K562 (cell line): Measurements from ENCODE around the gene RAPGEF5. TPM values are rescaled to one million over a fixed set of nuclear protein-coding genes. Genes with fewer than 3 reads are reported as not detected.

Experiments
- ATAC-seq: fragments of 200-7000 bp; cut with Tn5 transposase; 3 replicates; pipeline ENCODE4 v1.9.1; 2020; ENCODE audit warnings: moderate library complexity
- BruUV-seq: library from RNA; stranded (reverse); fragments of 400-500 nt; replicated peaks from 2 replicates; lab custom pipeline; 2021; lab: Mats Ljungman, UMichigan
- CTCF ChIA-PET: fragments of 300-600 bp; formaldehyde crosslinking; extraction: SDS; loops from one replicate; lab custom pipeline; 2021; ENCODE audit warnings: low intra/inter-chr PET ratio; lab: Yijun Ruan, JAX
- POLR2A ChIA-PET: fragments of 300-600, 350-650 bp; sonication (Branson Sonifier 250); formaldehyde crosslinking; extraction: SDS; loops from one replicate; lab custom pipeline; 2021; ENCODE audit warnings: antibody characterized with exemption, inconsistent platforms; lab: Yijun Ruan, JAX
- DNase-seq, 4 experiments: peaks; one replicate each; pipeline versions ENCODE4 v3.0.0 to v3.0.0-alpha.2; 2011 to 2018; ENCODE audit warnings: low spot score in 3 of 4, mixed read lengths in 3 of 4; ENCODE audit errors: extremely low read depth in 1 of 4
- FAIRE-seq: peaks from 2 replicates; lab custom pipeline; 2011; peaks lifted over from hg19 to GRCh38; lab: Jason Lieb, UNC
- H2AFZ ChIP-seq: 2 replicates; pipeline ENCODE4 v1.6.0; 2011; ENCODE audit warnings: low read depth, low read length, control low read depth, inconsistent platforms
- H3K27ac ChIP-seq: fragments of 200-600 bp; 3 replicates; pipeline ENCODE4 v1.8.0; 2011; ENCODE audit warnings: low read depth, mild to moderate bottlenecking, control low read depth, inconsistent platforms, low read length, moderate library complexity, mixed read lengths; ENCODE audit errors: extremely low read depth
- H3K27me3 ChIP-seq, 2 experiments: fragments of 300-600 bp in 1 of 2; 2 replicates in 1 of 2; 3 replicates in 1 of 2; pipeline versions ENCODE4 v1.6.0 to v1.8.0; 2011; ENCODE audit warnings: inconsistent platforms in 2 of 2, low read length in 2 of 2, mild to moderate bottlenecking in 1 of 2, mixed read lengths in 1 of 2, moderate library complexity in 1 of 2; ENCODE audit not compliant: control insufficient read depth in 2 of 2, insufficient read depth in 2 of 2
- H3K36me3 ChIP-seq: fragments of 300-600 bp; 3 replicates; pipeline ENCODE4 v1.8.0; 2011; ENCODE audit warnings: mild to moderate bottlenecking, low read length, inconsistent platforms; ENCODE audit not compliant: control insufficient read depth, insufficient read depth
- H3K4me1 ChIP-seq, 2 experiments: fragments of 200-600 bp in 1 of 2; replicated peaks in 1 of 2; 2 replicates in 1 of 2; 3 replicates in 1 of 2; pipeline versions ENCODE4 v1.5.1 to v1.8.0; 2011; ENCODE audit warnings: inconsistent platforms in 2 of 2, low read length in 2 of 2, mild to moderate bottlenecking in 1 of 2, mixed read lengths in 1 of 2, moderate library complexity in 1 of 2; ENCODE audit not compliant: control insufficient read depth in 2 of 2, insufficient read depth in 2 of 2
- H3K4me2 ChIP-seq: 2 replicates; pipeline ENCODE4 v1.6.1; 2011; ENCODE audit warnings: low read length, control low read depth, inconsistent platforms, mixed read lengths; ENCODE audit not compliant: insufficient read depth
- H3K4me3 ChIP-seq: fragments of 200-600 bp; sonication (generic), shearing (Covaris generic); 2 replicates; pipeline ENCODE4 v1.5.1; 2016; ENCODE audit warnings: control low read depth, inconsistent platforms
- H3K79me2 ChIP-seq: fragments of 200-600 bp; 3 replicates; pipeline ENCODE4 v1.8.0; 2011; ENCODE audit warnings: low read length, inconsistent platforms; ENCODE audit not compliant: control insufficient read depth, insufficient read depth
- H3K9ac ChIP-seq, 2 experiments: 2 replicates each; pipeline versions ENCODE4 v1.6.0 to v1.6.1; 2011; ENCODE audit warnings: low read depth in 2 of 2, low read length in 2 of 2, control low read depth in 1 of 2, inconsistent platforms in 1 of 2, mild to moderate bottlenecking in 1 of 2, mixed read lengths in 1 of 2; ENCODE audit not compliant: insufficient read depth in 1 of 2
- H3K9me1 ChIP-seq: one replicate; pipeline ENCODE4 v1.6.0; 2011; ENCODE audit warnings: inconsistent platforms, mild to moderate bottlenecking, low read length, moderate library complexity; ENCODE audit not compliant: control insufficient read depth, insufficient read depth
- H3K9me3 ChIP-seq: replicated peaks from 2 replicates; pipeline ENCODE4 v1.5.1; 2011; ENCODE audit warnings: low read depth, low read length, inconsistent platforms; ENCODE audit not compliant: control insufficient read depth, insufficient read depth
- H4K20me1 ChIP-seq: replicated peaks from 2 replicates; pipeline ENCODE4 v1.6.1; 2011; ENCODE audit warnings: low read length, inconsistent platforms, mixed read lengths; ENCODE audit not compliant: control insufficient read depth, insufficient read depth
- ADNP ChIP-seq: fragments of 200-800 bp; sonication (Bioruptor generic); IDR thresholded peaks from 2 replicates; pipeline ENCODE4 v1.6.1; 2016; ENCODE audit warnings: missing genetic modification characterization, missing compliant biosample characterization
- GTF3C2 ChIP-seq: IDR thresholded peaks from 3 replicates; pipeline ENCODE4 v1.6.1; 2011; ENCODE audit warnings: borderline replicate concordance, mild to moderate bottlenecking, moderate library complexity; ENCODE audit not compliant: insufficient read length; ENCODE audit errors: extremely low read depth
- ZFP36 ChIP-seq: fragments of 150-350 bp; IDR thresholded peaks from 2 replicates; pipeline ENCODE4 v1.6.1; 2018; ENCODE audit warnings: low read length, low read depth; ENCODE audit not compliant: partially characterized antibody
- ZNF316 ChIP-seq: fragments of 450-650 bp; IDR thresholded peaks from 2 replicates; pipeline ENCODE4 v1.6.1; 2016
- WGBS: fragments of 100-300 bp; shearing (Covaris generic); methylation state at CpG from one replicate; pipeline ENCODE4 v1.1.6; 2016; ENCODE audit warnings: low coverage, mixed read lengths; ENCODE audit not compliant: insufficient coverage; ENCODE audit errors: missing lambda C conversion rate; 5-methylcytosine and 5-hydroxymethylcytosine counted together
- in situ Hi-C: fragments of 300-500 bp; cut with MboI; formaldehyde crosslinking; loops from 4 replicates; pipeline ENCODE4 v1.15.0; 2018; ENCODE audit warnings: inconsistent platforms, mixed read lengths
- intact Hi-C: fragments of 100-400 bp; cut with micrococcal nuclease; formaldehyde crosslinking; loops from 2 replicates; pipeline ENCODE4 v1.14.2; 2022
- polyA plus RNA-seq, 8 experiments: library from polyadenylated mRNA; depleted of rRNA in 4 of 8; stranded (reverse) in 5 of 8; unstranded in 3 of 8; fragments of >200 nt; fragmentation: Nextera tagmentation in 2 of 8; fragmentation: Illumina TruSeq in 1 of 8; extraction: Ambion mirVana in 2 of 8; extraction: Trizol in 1 of 8; gene quantifications; 2 replicates each; pipeline versions ENCODE4 v1.2.1 to v1.2.3, GENCODE V29; 2011 to 2014; ENCODE audit warnings: inconsistent platforms in 1 of 8, missing spikeins in 1 of 8
- total RNA-seq, 7 experiments: library from RNA; depleted of rRNA in 6 of 7; stranded (reverse); fragments of >200 nt in 6 of 7; fragmentation: Illumina TruSeq in 2 of 7; extraction: Trizol in 2 of 7; gene quantifications; 2 replicates each; pipeline versions ENCODE4 v1.2.1 to v1.2.3, GENCODE V29; 2011 to 2021; ENCODE audit warnings: low replicate concordance in 1 of 7

Gene RAPGEF5
- total and polyA plus RNA-seq, 9 of the 15 experiments (the other 6 are each of a cell fraction or from before 2014, with no cell fraction given), result 0.39 to 2.0 (median 1.1) TPM

GRCh38 chr7:22200238-22200637, 156.7 kb downstream of the RAPGEF5 start:
- H3K36me3 ChIP-seq, result no peaks in the 10 kb centered on the region

GRCh38 chr7:22197376-22197775, 159.6 kb downstream of the RAPGEF5 start:
- no peaks in the 10 kb centered on the region for H3K4me1 ChIP-seq
- no peak overlapping the region for H3K4me2 ChIP-seq
- CTCF ChIA-PET, result no interaction called here
- H3K9me3 ChIP-seq, result no peaks in the 10 kb centered on the region
- no peak overlapping the region for H2AFZ ChIP-seq
- no peaks in the 10 kb centered on the region for H3K36me3 ChIP-seq
- DNase-seq (no peak), FAIRE-seq (no peak), ATAC-seq (no peak)
- H3K9me1 ChIP-seq, result no peaks in the 10 kb centered on the region
- no peak overlapping the region for H3K27ac ChIP-seq
- in situ Hi-C loops, result no loop called here
- TF ChIP-seq ZFP36 (peak; percentile 58), GTF3C2 (no peak)
- H4K20me1 ChIP-seq, result no peaks in the 10 kb centered on the region
- no TSS peak for BruUV-seq
- H3K9ac ChIP-seq, result no peak overlapping the region
- no peaks in the 10 kb centered on the region for H3K79me2 ChIP-seq
- H3K27me3 ChIP-seq, result peaks cover 0 to 5% of the 10 kb centered on the region in 2 experiments; a peak in 1 of 5 replicates
- intact Hi-C loops, result no loop called here
- no peak overlapping the region for H3K4me3 ChIP-seq
- POLR2A ChIA-PET, result interaction anchor here (0.6 kb wide), 1 partner anchor 28 kb away, joined by 7 read pairs; no protein-coding TSS in a partner anchor
- 37% methylated on average over 3 of the region's 3 CpGs for WGBS

More at GRCh38 chr7:22200238-22200637, 156.7 kb downstream of the RAPGEF5 start:
- FAIRE-seq (no peak), DNase-seq (no peak), ATAC-seq (no peak)
- no peaks in the 10 kb centered on the region for H3K27me3 ChIP-seq
- TF ChIP-seq ZNF316 (peak; percentile 29; the same call in 1 of the 2 replicates), ADNP (no peak)
- H2AFZ ChIP-seq, result no peak overlapping the region
- in situ Hi-C loops (no loop called here), intact Hi-C loops (no loop called here)
- H3K9me1 ChIP-seq, result no peaks in the 10 kb centered on the region
- no TSS peak for BruUV-seq
- ChIA-PET CTCF (no interaction called here), POLR2A (interaction anchor here (0.7 kb wide), 1 partner anchor 82 kb away, joined by 3 read pairs; no protein-coding TSS in a partner anchor)
- no peaks in the 10 kb centered on the region for H3K4me1 ChIP-seq
- H4K20me1 ChIP-seq, result no peaks in the 10 kb centered on the region
- no peak overlapping the region for H3K4me2 ChIP-seq
- H3K4me3 ChIP-seq, result no peak overlapping the region
- H3K79me2 ChIP-seq, result no peaks in the 10 kb centered on the region
- H3K27ac ChIP-seq, result no peak overlapping the region
- H3K9me3 ChIP-seq, result no peaks in the 10 kb centered on the region
- 29% methylated on average over 4 of the region's 4 CpGs for WGBS
- no peak overlapping the region for H3K9ac ChIP-seq
